HepG2 (cell line): Measurements from ENCODE around the gene DYNC1I2. TPM values are rescaled to one million over a fixed set of nuclear protein-coding genes. Genes with fewer than 3 reads are reported as not detected.

Experiments
- ARNTL ChIP-seq: sonication (generic); formaldehyde crosslinking; IDR thresholded peaks from 2 replicates; pipeline ENCODE4 v1.4.0; 2020; ENCODE audit warnings: mild to moderate bottlenecking, missing genetic modification reagents
- ATF7 ChIP-seq, 2 experiments: fragments of 450-650 bp in 1 of 2; sonication (generic) in 1 of 2; formaldehyde crosslinking in 1 of 2; IDR thresholded peaks; 2 replicates each; pipeline versions ENCODE4 v1.4.0 to v1.6.1; 2016 to 2020; ENCODE audit warnings: antibody characterized with exemption in 1 of 2, mild to moderate bottlenecking in 1 of 2, missing genetic modification reagents in 1 of 2
- CREM ChIP-seq, 2 experiments: sonication (generic) in 1 of 2; formaldehyde crosslinking in 1 of 2; IDR thresholded peaks; 2 replicates each; pipeline versions ENCODE4 v1.4.0 to v1.6.1; 2016 to 2020; ENCODE audit warnings: antibody characterized with exemption in 1 of 2, mild to moderate bottlenecking in 1 of 2, missing genetic modification reagents in 1 of 2
- CSRNP1 ChIP-seq: sonication (generic); formaldehyde crosslinking; IDR thresholded peaks from 2 replicates; pipeline ENCODE4 v1.8.1; 2023; ENCODE audit warnings: mild to moderate bottlenecking, missing genetic modification reagents
- HCFC1 ChIP-seq: fragments of 150-350 bp; IDR thresholded peaks from 2 replicates; pipeline ENCODE4 v1.6.1; 2014; ENCODE audit warnings: low read depth, low read length
- HINFP ChIP-seq: sonication (generic); formaldehyde crosslinking; IDR thresholded peaks from 2 replicates; pipeline ENCODE4 v1.4.0; 2020; ENCODE audit warnings: low read depth, mild to moderate bottlenecking, missing genetic modification reagents
- HIVEP1 ChIP-seq: sonication (generic); formaldehyde crosslinking; IDR thresholded peaks from 2 replicates; pipeline ENCODE4 v1.4.0; 2020; ENCODE audit warnings: mild to moderate bottlenecking, missing genetic modification reagents
- MTA1 ChIP-seq: sonication (generic); formaldehyde crosslinking; IDR thresholded peaks from 2 replicates; pipeline ENCODE4 v1.4.0; 2020; ENCODE audit warnings: missing genetic modification reagents, mild to moderate bottlenecking, borderline replicate concordance
- MTA3 ChIP-seq: sonication (generic); formaldehyde crosslinking; IDR thresholded peaks from 2 replicates; pipeline ENCODE4 v1.4.0; 2020; ENCODE audit warnings: missing genetic modification reagents
- NR2F2 ChIP-seq: IDR thresholded peaks from 2 replicates; pipeline ENCODE4 v1.6.1; 2012; ENCODE audit warnings: low read depth, inconsistent platforms, borderline replicate concordance
- RCOR2 ChIP-seq: IDR thresholded peaks from 2 replicates; pipeline ENCODE4 v1.6.1; 2016; ENCODE audit warnings: missing biosample characterization, missing genetic modification reagents
- SYNCRIP ChIP-seq: fragments of 200-400 bp; formaldehyde crosslinking; IDR thresholded peaks from 2 replicates; pipeline ENCODE4 v1.6.1; 2018; ENCODE audit warnings: mild to moderate bottlenecking, low read depth, low read length; ENCODE audit not compliant: insufficient read depth
- THAP9 ChIP-seq: sonication (generic); formaldehyde crosslinking; IDR thresholded peaks from 2 replicates; pipeline ENCODE4; 2020; ENCODE audit warnings: missing genetic modification reagents, mild to moderate bottlenecking, borderline replicate concordance
- TRIM24 ChIP-seq: sonication (generic); formaldehyde crosslinking; IDR thresholded peaks from 2 replicates; pipeline ENCODE4 v1.8.0; 2022; ENCODE audit warnings: mild to moderate bottlenecking, missing genetic modification reagents
- WIZ ChIP-seq: sonication (generic); formaldehyde crosslinking; IDR thresholded peaks from 2 replicates; pipeline ENCODE4 v1.5.1; 2020; ENCODE audit warnings: mild to moderate bottlenecking, missing genetic modification reagents
- XRCC5 ChIP-seq: fragments of 200-400 bp; formaldehyde crosslinking; optimal IDR thresholded peaks from 2 replicates; pipeline ENCODE3; 2017; ENCODE audit warnings: mild to moderate bottlenecking, low read length
- ZBTB20 ChIP-seq: sonication (generic); formaldehyde crosslinking; IDR thresholded peaks from 2 replicates; pipeline ENCODE4 v1.8.1; 2023; ENCODE audit warnings: missing genetic modification reagents, low read depth, mild to moderate bottlenecking, borderline replicate concordance
- ZBTB8A ChIP-seq: sonication (generic); formaldehyde crosslinking; IDR thresholded peaks from 2 replicates; pipeline ENCODE4 v1.4.0; 2020; ENCODE audit warnings: mild to moderate bottlenecking, low read depth, missing genetic modification reagents, borderline replicate concordance
- ZC3H4 ChIP-seq: sonication (generic); formaldehyde crosslinking; IDR thresholded peaks from 2 replicates; pipeline ENCODE4 v1.4.0; 2020; ENCODE audit warnings: missing genetic modification reagents, borderline replicate concordance
- ZNF12 ChIP-seq: sonication (generic); formaldehyde crosslinking; IDR thresholded peaks from 2 replicates; pipeline ENCODE4 v1.5.0; 2020; ENCODE audit warnings: missing genetic modification reagents
- ZNF225 ChIP-seq: sonication (generic); formaldehyde crosslinking; IDR thresholded peaks from 2 replicates; pipeline ENCODE4 v1.4.0; 2020; ENCODE audit warnings: mild to moderate bottlenecking, missing genetic modification reagents
- ZNF350 ChIP-seq: sonication (generic); formaldehyde crosslinking; IDR thresholded peaks from 2 replicates; pipeline ENCODE4 v1.4.0; 2020; ENCODE audit warnings: mild to moderate bottlenecking, low read depth, missing genetic modification reagents, borderline replicate concordance
- ZNF598 ChIP-seq: sonication (generic); formaldehyde crosslinking; IDR thresholded peaks from 2 replicates; pipeline ENCODE4 v1.5.1; 2020; ENCODE audit warnings: mild to moderate bottlenecking, missing genetic modification reagents, borderline replicate concordance
- polyA plus RNA-seq, 8 experiments: library from polyadenylated mRNA; depleted of rRNA in 3 of 8; stranded (reverse) in 7 of 8; unstranded in 1 of 8; fragments of >200 nt; fragmentation: Illumina TruSeq in 4 of 8; extraction: Trizol in 4 of 8; gene quantifications; 2 replicates each; pipeline versions ENCODE4 v1.2.1 to v1.2.3, GENCODE V29; 2011 to 2016; ENCODE audit warnings: low read depth in 4 of 8, missing spikeins in 1 of 8, mixed read lengths in 1 of 8; ENCODE audit not compliant: insufficient read depth in 1 of 8
- total RNA-seq, 5 experiments: library from RNA; depleted of rRNA; stranded (reverse); fragments of >200 nt; fragmentation: Illumina TruSeq; extraction: Trizol; gene quantifications; 2 replicates each; pipeline ENCODE4 v1.2.3, GENCODE V29; 2016; ENCODE audit warnings: low read depth in 1 of 5

DYNC1I2 gene
- total and polyA plus RNA-seq, 2 of the 13 experiments (the other 11 are each of a cell fraction or from before 2014, with no cell fraction given), result 84.0 to 99.8 TPM

- TF ChIP-seq ZNF12 (CRISPR knock-in tag), result peak; percentile 55; the same call in 1 of the 2 replicates
- no peak for TF ChIP-seq ATF7 (IDR thresholded peaks at IDR 0.05)
- peak; percentile 62; the same call in 1 of the 2 replicates for TF ChIP-seq ATF7 (CRISPR knock-in tag; IDR thresholded peaks at IDR 0.05)
- no peak for TF ChIP-seq TRIM24 (CRISPR knock-in tag)
- peak; percentile 100 for TF ChIP-seq CREM (IDR thresholded peaks at IDR 0.05)
- TF ChIP-seq CREM (CRISPR knock-in tag; IDR thresholded peaks at IDR 0.05), result no peak; the same call in 1 of the 2 replicates
- TF ChIP-seq ARNTL (CRISPR knock-in tag), result peak; percentile 81
- TF ChIP-seq SYNCRIP, result no peak
- peak; percentile 96 for TF ChIP-seq ZNF350
- peak; percentile 87; the same call in 1 of the 2 replicates for TF ChIP-seq ZNF598 (CRISPR knock-in tag)
- peak; percentile 84; the same call in 1 of the 2 replicates for TF ChIP-seq ZNF225 (CRISPR knock-in tag)
- TF ChIP-seq ZBTB8A (CRISPR knock-in tag), result no peak
- TF ChIP-seq RCOR2 (CRISPR knock-in tag), result no peak
- TF ChIP-seq CSRNP1 (CRISPR knock-in tag), result peak; percentile 22; the same call in 1 of the 2 replicates
- TF ChIP-seq WIZ (CRISPR knock-in tag), result no peak
- TF ChIP-seq MTA1 (CRISPR knock-in tag), result peak; percentile 90
- peak; percentile 85 for TF ChIP-seq XRCC5
- 0 out of 2 replicates have a peak, but pooled peaks have one; percentile 28 for TF ChIP-seq ZC3H4 (CRISPR knock-in tag)
- peak; percentile 86; the same call in 1 of the 2 replicates for TF ChIP-seq HIVEP1 (CRISPR knock-in tag)
- TF ChIP-seq NR2F2, result peak; percentile 34; the same call in 1 of the 2 replicates
- peak; percentile 53 for TF ChIP-seq ZBTB20
- peak; percentile 57; the same call in 1 of the 2 replicates for TF ChIP-seq HINFP (CRISPR knock-in tag)
- TF ChIP-seq HCFC1, result peak; percentile 98
- no peak for TF ChIP-seq MTA3 (CRISPR knock-in tag)
- peak; percentile 93 for TF ChIP-seq THAP9
Measured at GRCh38 chr2:171687287-171688128, at the start of gene DYNC1I2 (continued).
